Measurements from ENCODE around the gene GRAMD1A. TPM values are rescaled to one million over a fixed set of nuclear protein-coding genes. Genes with fewer than 3 reads are reported as not detected.
A peak's percentile ranks its signal among the peaks of the same experiment; 100 is the strongest.

Gene GRAMD1A
- 10 to 100 TPM in 7 of 8 experiments, 1 to 10 TPM in 1; 2.7 to 93.1 (median 44.5) TPM for total RNA-seq

- peak within 1 kb of the TSS; percentile 71 to 80 (median 77) for H3K4me3 ChIP-seq
- peak; percentile 74 to 87 (median 79) for ATAC-seq (replicated peaks in 6 of 8)
- in situ Hi-C loops (cut with MboI; ENCODE audit: low pct_unique_long_range_greater_than_20kb in 2 of 9, low sequenced_read_pairs in 9 of 9, unreplicated experiment in 9 of 9), result no loop called here
- H3K4me1 ChIP-seq (replicated peaks in 1 of 2), result peaks cover 15 to 21% of the 10 kb centered on the region in 2 donors
- WGBS, 10 experiments, result 0 to 32% (median 0%) methylated on average over 1 to 4 of the region's 45 CpGs; no CpG with 5 or more reads in 4 of the 10 experiments
- peak within 1 kb of the TSS; percentile 79 to 92 for H3K27ac ChIP-seq
Measured at GRCh38 chr19:34999498-35000337, at the start of gene GRAMD1A. Gene GRAMD1A (plus strand): TSS chr19:35000323. CDS start chr19:35000479, 156 bp downstream.

GRCh38 chr19:34953092-34953491, 47.0 kb upstream of the GRAMD1A start:
- Histone ChIP-seq H3K27ac (no peak overlapping the region), H3K4me3 (no peak overlapping the region), H3K4me1 (replicated peaks in 1 of 2) (no peaks in the 10 kb centered on the region)
- in situ Hi-C loops (cut with MboI; ENCODE audit: low pct_unique_long_range_greater_than_20kb in 2 of 9, low sequenced_read_pairs in 9 of 9, unreplicated experiment in 9 of 9), result no loop called here
- ATAC-seq (replicated peaks in 6 of 8), result no peak

GRCh38 chr19:34957830-34958751, 42.0 kb upstream of the GRAMD1A start:
- ATAC-seq (replicated peaks in 6 of 8), result no peak
- no peak overlapping the region for H3K4me3 ChIP-seq
- no peak overlapping the region for H3K27ac ChIP-seq
- peaks cover 0 to 5% of the 10 kb centered on the region in 2 donors for H3K4me1 ChIP-seq (replicated peaks in 1 of 2)
- in situ Hi-C loops (cut with MboI; ENCODE audit: low pct_unique_long_range_greater_than_20kb in 2 of 9, low sequenced_read_pairs in 9 of 9, unreplicated experiment in 9 of 9), result no loop called here
- 67 to 100% (median 91%) methylated on average over 1 to 21 of the region's 22 CpGs for WGBS, 10 experiments

GRCh38 chr19:34959021-34959420, 41.1 kb upstream of the GRAMD1A start:
- WGBS, 10 experiments, result 84 to 100% (median 91%) methylated on average over 2 to 7 of the region's 7 CpGs; no CpG with 5 or more reads in 6 of the 10 experiments
- in situ Hi-C loops (cut with MboI; ENCODE audit: low pct_unique_long_range_greater_than_20kb in 2 of 9, low sequenced_read_pairs in 9 of 9, unreplicated experiment in 9 of 9), result no loop called here
- no peak for ATAC-seq (replicated peaks in 6 of 8)
- Histone ChIP-seq H3K4me1 (replicated peaks in 1 of 2) (peaks cover 0 to 5% of the 10 kb centered on the region in 2 donors), H3K27ac (no peak overlapping the region), H3K4me3 (no peak overlapping the region)

- Histone ChIP-seq H3K4me3 (no peak overlapping the region), H3K4me1 (replicated peaks in 1 of 2) (peaks cover 0 to 5% of the 10 kb centered on the region in 2 donors), H3K27ac (no peak overlapping the region)
- 49 to 94% (median 84%) methylated on average over 1 to 5 of the region's 8 CpGs; no CpG with 5 or more reads in 4 of the 10 experiments for WGBS, 10 experiments
- no peak for ATAC-seq (replicated peaks in 6 of 8)
- in situ Hi-C loops (cut with MboI; ENCODE audit: low pct_unique_long_range_greater_than_20kb in 2 of 9, low sequenced_read_pairs in 9 of 9, unreplicated experiment in 9 of 9), result no loop called here
Measured at GRCh38 chr19:34960103-34960805, 39.9 kb upstream of the GRAMD1A start.

GRCh38 chr19:34960940-34961679, 39.0 kb upstream of the GRAMD1A start:
- ATAC-seq (replicated peaks in 6 of 8), result no peak
- WGBS, 10 experiments, result 83 to 100% (median 97%) methylated on average over 2 to 8 of the region's 12 CpGs; no CpG with 5 or more reads in 6 of the 10 experiments
- Histone ChIP-seq H3K4me1 (replicated peaks in 1 of 2) (peaks cover 0 to 5% of the 10 kb centered on the region in 2 donors), H3K4me3 (no peak overlapping the region), H3K27ac (no peak overlapping the region)
- in situ Hi-C loops (cut with MboI; ENCODE audit: low pct_unique_long_range_greater_than_20kb in 2 of 9, low sequenced_read_pairs in 9 of 9, unreplicated experiment in 9 of 9), result no loop called here

GRCh38 chr19:34961775-34962686, 38.1 kb upstream of the GRAMD1A start:
- no peak for ATAC-seq (replicated peaks in 6 of 8)
- 20 to 100% (median 90%) methylated on average over 1 to 5 of the region's 5 CpGs; no CpG with 5 or more reads in 3 of the 10 experiments for WGBS, 10 experiments
- peaks cover 0 to 5% of the 10 kb centered on the region in 2 donors for H3K4me1 ChIP-seq (replicated peaks in 1 of 2)
- in situ Hi-C loops (cut with MboI; ENCODE audit: low pct_unique_long_range_greater_than_20kb in 2 of 9, low sequenced_read_pairs in 9 of 9, unreplicated experiment in 9 of 9), result no loop called here
- H3K27ac ChIP-seq, result no peak overlapping the region
- H3K4me3 ChIP-seq, result peak overlapping the region in 1 of 5 donors; percentile 74

GRCh38 chr19:34962687-34963572, 37.2 kb upstream of the GRAMD1A start:
- 0 to 89% (median 74%) methylated on average over 1 to 7 of the region's 14 CpGs for WGBS, 10 experiments
- Histone ChIP-seq H3K4me3 (peak overlapping the region; percentile 48 to 75 (median 67)), H3K4me1 (replicated peaks in 1 of 2) (peaks cover 0 to 5% of the 10 kb centered on the region in 2 donors), H3K27ac (no peak overlapping the region)
- in situ Hi-C loops (cut with MboI; ENCODE audit: low pct_unique_long_range_greater_than_20kb in 2 of 9, low sequenced_read_pairs in 9 of 9, unreplicated experiment in 9 of 9), result no loop called here
- peak in 7 of 8 experiments; percentile 3 to 44 (median 10) for ATAC-seq (replicated peaks in 6 of 8)

GRCh38 chr19:34963573-34964406, 36.3 kb upstream of the GRAMD1A start, which contains the start of gene ZNF792:
Gene ZNF792 (minus strand): TSS chr19:34964229. CDS start chr19:34963662, 567 bp downstream.
- H3K4me1 ChIP-seq (replicated peaks in 1 of 2), result peaks cover 0 to 5% of the 10 kb centered on the region in 2 donors
- 0 to 9% (median 0%) methylated on average over 1 to 22 of the region's 78 CpGs; no CpG with 5 or more reads in 4 of the 10 experiments for WGBS, 10 experiments
- H3K27ac ChIP-seq, result peak within 1 kb of the TSS; percentile 11 to 44
- peak; percentile 81 to 95 (median 93) for ATAC-seq (replicated peaks in 6 of 8)
- in situ Hi-C loops (cut with MboI; ENCODE audit: low pct_unique_long_range_greater_than_20kb in 2 of 9, low sequenced_read_pairs in 9 of 9, unreplicated experiment in 9 of 9), result no loop called here
- H3K4me3 ChIP-seq, result peak within 1 kb of the TSS; percentile 48 to 75 (median 67)

GRCh38 chr19:34964598-34964997, 35.5 kb upstream of the GRAMD1A start:
- H3K4me3 ChIP-seq, result peak overlapping the region in 1 of 5 donors; percentile 48
- in situ Hi-C loops (cut with MboI; ENCODE audit: low pct_unique_long_range_greater_than_20kb in 2 of 9, low sequenced_read_pairs in 9 of 9, unreplicated experiment in 9 of 9), result no loop called here
- ATAC-seq (replicated peaks in 6 of 8), result no peak
- H3K4me1 ChIP-seq (replicated peaks in 1 of 2), result peaks cover 0 to 5% of the 10 kb centered on the region in 2 donors
- no peak overlapping the region for H3K27ac ChIP-seq
- WGBS, 10 experiments, result 0 to 100% (median 81%) methylated on average over 1 to 6 of the region's 6 CpGs; no CpG with 5 or more reads in 6 of the 10 experiments

All from motor neuron (in vitro differentiated cells).